WTC11 (cell line): Measurements from ENCODE around the gene GRID2. TPM values are rescaled to one million over a fixed set of nuclear protein-coding genes. Genes with fewer than 3 reads are reported as not detected.
A peak's percentile ranks its signal among the peaks of the same experiment; 100 is the strongest.

Experiments used
- ATAC-seq: fragments of 200-7000 bp; cut with Tn5 transposase; 2 replicates; pipeline ENCODE4 v1.10.0; 2021; ENCODE audit warnings: mild to moderate bottlenecking, moderate library complexity
- CTCF ChIA-PET: fragments of 300-600 bp; sonication (Branson Sonifier 250); formaldehyde crosslinking; loops from one replicate; lab custom pipeline; 2021; ENCODE audit warnings: antibody characterized with exemption; lab: Charles Lee
- POLR2A ChIA-PET: fragments of 350-600 bp; sonication (Branson Sonifier 250); formaldehyde crosslinking; loops from one replicate; lab custom pipeline; 2021; ENCODE audit warnings: antibody characterized with exemption; lab: Charles Lee
- DNase-seq: peaks from one replicate; pipeline ENCODE4 v3.0.0; 2021; ENCODE audit warnings: low spot score
- H3K27ac Mint-ChIP-seq: 2 replicates; pipeline ENCODE4 v1.8.0; 2021; ENCODE audit warnings: mixed read lengths
- H3K27me3 Mint-ChIP-seq: 2 replicates; pipeline ENCODE4 v1.8.0; 2021; ENCODE audit warnings: low read depth, mild to moderate bottlenecking, moderate library complexity, mixed read lengths
- H3K36me3 Mint-ChIP-seq: 2 replicates; pipeline ENCODE4 v1.8.0; 2021; ENCODE audit warnings: mixed read lengths
- H3K4me1 Mint-ChIP-seq: 2 replicates; pipeline ENCODE4 v1.8.0; 2022; ENCODE audit warnings: mixed read lengths
- H3K4me3 Mint-ChIP-seq: 2 replicates; pipeline ENCODE4 v1.8.0; 2021; ENCODE audit warnings: mild to moderate bottlenecking, moderate library complexity, mixed read lengths
- H3K9me3 Mint-ChIP-seq: 2 replicates; pipeline ENCODE4 v1.8.0; 2021; ENCODE audit warnings: mixed read lengths
- EMX1 ChIP-seq: fragments of 250-450 bp; sonication (Bioruptor Pico); IDR thresholded peaks from 2 replicates; pipeline ENCODE4 v1.8.0; 2021; ENCODE audit warnings: mild to moderate bottlenecking
- KAT7 ChIP-seq: sonication (generic); formaldehyde crosslinking; IDR thresholded peaks from 2 replicates; pipeline ENCODE4 v1.8.1; 2023; ENCODE audit warnings: missing genetic modification reagents, mild to moderate bottlenecking, borderline replicate concordance
- NFE2L1 ChIP-seq: sonication (generic); formaldehyde crosslinking; IDR thresholded peaks from 2 replicates; pipeline ENCODE4 v1.8.1; 2023; ENCODE audit warnings: missing genetic modification reagents
- ZBTB43 ChIP-seq: sonication (generic); formaldehyde crosslinking; IDR thresholded peaks from 2 replicates; pipeline ENCODE4 v1.8.1; 2023; ENCODE audit warnings: mild to moderate bottlenecking, missing genetic modification reagents
- ZNF671 ChIP-seq: fragments of 250-450 bp; sonication (Bioruptor Pico); IDR thresholded peaks from 2 replicates; pipeline ENCODE4 v1.8.0; 2021; ENCODE audit warnings: mild to moderate bottlenecking
- total RNA-seq: library from RNA; stranded (reverse); gene quantifications from 3 replicates; pipeline ENCODE4 v1.2.3, GENCODE V29; 2021
- TF ChIP-seq, protein P1 (sequence below): sonication (generic); formaldehyde crosslinking; IDR thresholded peaks from 2 replicates; pipeline ENCODE4 v1.8.0; 2023; ENCODE audit warnings: missing genetic modification reagents, mild to moderate bottlenecking, borderline replicate concordance
- TF ChIP-seq, protein P2 (sequence below): fragments of 250-450 bp; sonication (Bioruptor Pico); IDR thresholded peaks from 2 replicates; pipeline ENCODE4 v2.1.2; 2022; ENCODE audit warnings: mild to moderate bottlenecking, moderate library complexity
- TF ChIP-seq, protein P3 (sequence below): fragments of 250-450 bp; sonication (Bioruptor Pico); IDR thresholded peaks from 2 replicates; pipeline ENCODE4 v1.9.0; 2021; ENCODE audit warnings: moderate library complexity, mild to moderate bottlenecking, inconsistent platforms, borderline replicate concordance
- TF ChIP-seq, protein P4 (sequence below): fragments of 200-600 bp; IDR thresholded peaks from 2 replicates; pipeline ENCODE4 v1.8.0; 2022; ENCODE audit warnings: antibody characterized with exemption
- TF ChIP-seq, protein P5 (sequence below): sonication (generic); formaldehyde crosslinking; IDR thresholded peaks from 2 replicates; pipeline ENCODE4 v1.8.1; 2022; ENCODE audit warnings: mild to moderate bottlenecking, moderate library complexity, missing genetic modification reagents

GRID2 gene
- total RNA-seq, 1 experiment from 2014 or later: 26.8 TPM

DNA sequence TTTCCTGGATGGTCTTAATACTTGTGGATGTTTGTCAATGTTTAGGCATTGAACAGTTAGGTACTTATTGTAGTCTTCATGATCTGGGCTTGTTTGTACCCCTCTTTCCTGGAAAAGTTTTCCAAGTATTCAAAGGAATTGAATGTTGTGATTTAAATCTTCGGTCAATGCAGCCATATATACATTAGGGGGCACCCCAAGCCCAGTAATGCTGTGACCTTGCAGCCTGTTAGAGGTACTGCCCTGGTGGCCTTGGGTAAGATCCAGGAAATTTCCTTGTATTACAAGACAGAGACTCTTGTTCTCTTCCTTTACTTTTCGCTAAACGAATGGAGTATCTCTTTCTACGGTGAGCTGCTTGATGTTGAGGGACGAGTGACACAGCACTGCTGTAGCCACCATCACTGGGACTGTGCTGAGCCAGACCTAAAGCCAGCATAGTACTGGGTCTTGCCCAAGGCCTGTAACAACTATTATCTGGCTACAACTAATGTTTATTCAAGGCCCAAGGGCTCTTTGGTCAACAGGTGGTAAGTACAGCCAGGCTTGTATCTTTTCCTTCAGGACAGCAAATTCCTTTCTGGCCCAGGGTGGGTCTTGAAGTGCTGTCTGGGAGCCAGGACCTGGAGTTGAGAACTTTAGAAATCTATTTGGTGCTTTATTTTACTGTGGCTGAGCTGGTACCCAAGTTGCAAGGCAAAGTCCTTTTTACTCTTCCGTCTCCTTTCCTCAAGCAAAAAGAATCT lies 1406.5 kb downstream of the GRID2 start:
- no peaks in the 10 kb centered on the region for H3K27me3 Mint-ChIP-seq
- CTCF ChIA-PET: interaction anchor here (0.6 to 2.5 kb wide), 6 partner anchors 51 to 416 kb away, joined by 3 to 17 read pairs (median 4); no protein-coding TSS in a partner anchor

DNA sequence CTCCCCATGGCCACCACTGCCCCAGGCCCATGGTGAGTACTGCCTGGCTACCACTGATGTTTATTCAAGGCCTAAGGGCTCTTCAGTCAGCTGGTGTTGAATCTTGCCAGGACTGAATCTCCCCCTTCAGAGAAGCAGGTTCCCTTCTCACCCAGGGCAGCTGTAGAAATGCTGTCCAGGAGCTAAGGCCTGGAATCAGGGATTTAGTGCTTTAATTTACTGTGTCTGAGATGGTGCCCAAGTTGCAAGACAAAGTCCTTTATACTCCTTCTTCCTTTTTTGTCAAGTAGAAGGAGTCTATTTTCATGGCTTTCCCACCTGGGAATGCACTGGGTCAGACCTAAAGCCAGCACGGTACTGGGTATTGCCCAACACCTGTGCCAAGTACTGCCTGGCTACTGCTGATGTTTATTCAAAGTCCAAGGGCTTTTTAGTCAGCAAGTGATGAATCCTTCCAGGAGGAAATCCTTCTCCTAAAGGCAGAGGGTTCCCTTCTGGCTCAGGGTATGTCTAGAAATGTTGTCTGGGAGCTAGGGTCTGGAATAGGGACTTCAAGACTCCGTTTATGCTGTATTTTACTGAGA lies 1407.2 kb downstream of the GRID2 start:
- Mint-ChIP-seq H3K27me3 (no peaks in the 10 kb centered on the region), H3K36me3 (no peaks in the 10 kb centered on the region), H3K9me3 (peaks cover 9% of the 10 kb centered on the region), H3K4me3 (no peak overlapping the region), H3K27ac (no peak overlapping the region), H3K4me1 (peaks cover 9% of the 10 kb centered on the region)
- ChIA-PET CTCF (interaction anchor here (1.4 to 2.5 kb wide), 3 partner anchors 52 to 78 kb away, joined by 4 to 17 read pairs (median 5); no protein-coding TSS in a partner anchor), POLR2A (no interaction called here)
- TF ChIP-seq, protein P1, sequence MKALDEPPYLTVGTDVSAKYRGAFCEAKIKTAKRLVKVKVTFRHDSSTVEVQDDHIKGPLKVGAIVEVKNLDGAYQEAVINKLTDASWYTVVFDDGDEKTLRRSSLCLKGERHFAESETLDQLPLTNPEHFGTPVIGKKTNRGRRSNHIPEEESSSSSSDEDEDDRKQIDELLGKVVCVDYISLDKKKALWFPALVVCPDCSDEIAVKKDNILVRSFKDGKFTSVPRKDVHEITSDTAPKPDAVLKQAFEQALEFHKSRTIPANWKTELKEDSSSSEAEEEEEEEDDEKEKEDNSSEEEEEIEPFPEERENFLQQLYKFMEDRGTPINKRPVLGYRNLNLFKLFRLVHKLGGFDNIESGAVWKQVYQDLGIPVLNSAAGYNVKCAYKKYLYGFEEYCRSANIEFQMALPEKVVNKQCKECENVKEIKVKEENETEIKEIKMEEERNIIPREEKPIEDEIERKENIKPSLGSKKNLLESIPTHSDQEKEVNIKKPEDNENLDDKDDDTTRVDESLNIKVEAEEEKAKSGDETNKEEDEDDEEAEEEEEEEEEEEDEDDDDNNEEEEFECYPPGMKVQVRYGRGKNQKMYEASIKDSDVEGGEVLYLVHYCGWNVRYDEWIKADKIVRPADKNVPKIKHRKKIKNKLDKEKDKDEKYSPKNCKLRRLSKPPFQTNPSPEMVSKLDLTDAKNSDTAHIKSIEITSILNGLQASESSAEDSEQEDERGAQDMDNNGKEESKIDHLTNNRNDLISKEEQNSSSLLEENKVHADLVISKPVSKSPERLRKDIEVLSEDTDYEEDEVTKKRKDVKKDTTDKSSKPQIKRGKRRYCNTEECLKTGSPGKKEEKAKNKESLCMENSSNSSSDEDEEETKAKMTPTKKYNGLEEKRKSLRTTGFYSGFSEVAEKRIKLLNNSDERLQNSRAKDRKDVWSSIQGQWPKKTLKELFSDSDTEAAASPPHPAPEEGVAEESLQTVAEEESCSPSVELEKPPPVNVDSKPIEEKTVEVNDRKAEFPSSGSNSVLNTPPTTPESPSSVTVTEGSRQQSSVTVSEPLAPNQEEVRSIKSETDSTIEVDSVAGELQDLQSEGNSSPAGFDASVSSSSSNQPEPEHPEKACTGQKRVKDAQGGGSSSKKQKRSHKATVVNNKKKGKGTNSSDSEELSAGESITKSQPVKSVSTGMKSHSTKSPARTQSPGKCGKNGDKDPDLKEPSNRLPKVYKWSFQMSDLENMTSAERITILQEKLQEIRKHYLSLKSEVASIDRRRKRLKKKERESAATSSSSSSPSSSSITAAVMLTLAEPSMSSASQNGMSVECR (CRISPR knock-in tag): no peak
- no peak for TF ChIP-seq ZBTB43 (CRISPR knock-in tag)
- TF ChIP-seq NFE2L1 (CRISPR knock-in tag): no peak
- no peak for TF ChIP-seq ZNF671 (CRISPR knock-in tag)
- TF ChIP-seq EMX1 (CRISPR knock-in tag): no peak
- TF ChIP-seq, protein P2, sequence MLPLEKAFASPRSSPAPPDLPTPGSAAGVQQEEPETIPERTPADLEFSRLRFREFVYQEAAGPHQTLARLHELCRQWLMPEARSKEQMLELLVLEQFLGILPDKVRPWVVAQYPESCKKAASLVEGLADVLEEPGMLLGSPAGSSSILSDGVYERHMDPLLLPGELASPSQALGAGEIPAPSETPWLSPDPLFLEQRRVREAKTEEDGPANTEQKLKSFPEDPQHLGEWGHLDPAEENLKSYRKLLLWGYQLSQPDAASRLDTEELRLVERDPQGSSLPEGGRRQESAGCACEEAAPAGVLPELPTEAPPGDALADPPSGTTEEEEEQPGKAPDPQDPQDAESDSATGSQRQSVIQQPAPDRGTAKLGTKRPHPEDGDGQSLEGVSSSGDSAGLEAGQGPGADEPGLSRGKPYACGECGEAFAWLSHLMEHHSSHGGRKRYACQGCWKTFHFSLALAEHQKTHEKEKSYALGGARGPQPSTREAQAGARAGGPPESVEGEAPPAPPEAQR (CRISPR knock-in tag): no peak
- TF ChIP-seq KAT7 (CRISPR knock-in tag): no peak
- TF ChIP-seq, protein P3, sequence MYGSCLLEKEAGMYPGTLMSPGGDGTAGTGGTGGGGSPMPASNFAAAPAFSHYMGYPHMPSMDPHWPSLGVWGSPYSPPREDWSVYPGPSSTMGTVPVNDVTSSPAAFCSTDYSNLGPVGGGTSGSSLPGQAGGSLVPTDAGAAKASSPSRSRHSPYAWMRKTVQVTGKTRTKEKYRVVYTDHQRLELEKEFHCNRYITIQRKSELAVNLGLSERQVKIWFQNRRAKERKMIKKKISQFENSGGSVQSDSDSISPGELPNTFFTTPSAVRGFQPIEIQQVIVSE (CRISPR knock-in tag): no peak
- DNase-seq: no peak
- peak; percentile 14 for ATAC-seq

More for the DNA sequence above, 1406.5 kb downstream of the GRID2 start:
- Mint-ChIP-seq H3K4me3 (no peak overlapping the region), H3K9me3 (peaks cover 9% of the 10 kb centered on the region), H3K27ac (no peak overlapping the region), H3K4me1 (peaks cover 9% of the 10 kb centered on the region)
- POLR2A ChIA-PET: no interaction called here
- TF ChIP-seq, protein P4, sequence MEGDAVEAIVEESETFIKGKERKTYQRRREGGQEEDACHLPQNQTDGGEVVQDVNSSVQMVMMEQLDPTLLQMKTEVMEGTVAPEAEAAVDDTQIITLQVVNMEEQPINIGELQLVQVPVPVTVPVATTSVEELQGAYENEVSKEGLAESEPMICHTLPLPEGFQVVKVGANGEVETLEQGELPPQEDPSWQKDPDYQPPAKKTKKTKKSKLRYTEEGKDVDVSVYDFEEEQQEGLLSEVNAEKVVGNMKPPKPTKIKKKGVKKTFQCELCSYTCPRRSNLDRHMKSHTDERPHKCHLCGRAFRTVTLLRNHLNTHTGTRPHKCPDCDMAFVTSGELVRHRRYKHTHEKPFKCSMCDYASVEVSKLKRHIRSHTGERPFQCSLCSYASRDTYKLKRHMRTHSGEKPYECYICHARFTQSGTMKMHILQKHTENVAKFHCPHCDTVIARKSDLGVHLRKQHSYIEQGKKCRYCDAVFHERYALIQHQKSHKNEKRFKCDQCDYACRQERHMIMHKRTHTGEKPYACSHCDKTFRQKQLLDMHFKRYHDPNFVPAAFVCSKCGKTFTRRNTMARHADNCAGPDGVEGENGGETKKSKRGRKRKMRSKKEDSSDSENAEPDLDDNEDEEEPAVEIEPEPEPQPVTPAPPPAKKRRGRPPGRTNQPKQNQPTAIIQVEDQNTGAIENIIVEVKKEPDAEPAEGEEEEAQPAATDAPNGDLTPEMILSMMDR: peak; percentile 52
- TF ChIP-seq, protein P5, sequence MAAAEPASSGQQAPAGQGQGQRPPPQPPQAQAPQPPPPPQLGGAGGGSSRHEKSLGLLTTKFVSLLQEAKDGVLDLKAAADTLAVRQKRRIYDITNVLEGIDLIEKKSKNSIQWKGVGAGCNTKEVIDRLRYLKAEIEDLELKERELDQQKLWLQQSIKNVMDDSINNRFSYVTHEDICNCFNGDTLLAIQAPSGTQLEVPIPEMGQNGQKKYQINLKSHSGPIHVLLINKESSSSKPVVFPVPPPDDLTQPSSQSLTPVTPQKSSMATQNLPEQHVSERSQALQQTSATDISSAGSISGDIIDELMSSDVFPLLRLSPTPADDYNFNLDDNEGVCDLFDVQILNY (CRISPR knock-in tag): no peak
- TF ChIP-seq, all 79 proteins: peak for 1
- H3K36me3 Mint-ChIP-seq: no peaks in the 10 kb centered on the region
- DNase-seq: peak; percentile 58
- peak; percentile 99 for ATAC-seq
